ENCODE results near the gene CACNB4. TPM values are rescaled to one million over a fixed set of nuclear protein-coding genes. Genes with fewer than 3 reads are reported as not detected.

Gene CACNB4
- polyA plus RNA-seq, 1 donor from 2014 or later, result 29.0 TPM

GRCh38 chr2:152037743-152038435 is 61.0 kb downstream of the CACNB4 start:
- no peaks in the 10 kb centered on the region for H3K27me3 ChIP-seq (ENCODE audit: insufficient read depth, low read depth, low read length)
- no peak overlapping the region for H3K9ac ChIP-seq (ENCODE audit: low read length)
- no peaks in the 10 kb centered on the region for H3K79me2 ChIP-seq (replicated peaks; ENCODE audit: insufficient read depth, low read length)
- H3K9me2 ChIP-seq (ENCODE audit: insufficient read depth, low read length), result no peaks in the 10 kb centered on the region
- no peak overlapping the region for H2AFZ ChIP-seq (ENCODE audit: low read depth, low read length)
- no peak for TF ChIP-seq MXI1 (conservative IDR thresholded peaks at IDR 0.05; ENCODE audit: poor library complexity, severe bottlenecking)
- TF ChIP-seq POLR2AphosphoS5 (IDR thresholded peaks at IDR 0.05), result no peak
- no peak for TF ChIP-seq CTCF (IDR thresholded peaks at IDR 0.05; ENCODE audit: poor library complexity, severe bottlenecking)
- no peak for TF ChIP-seq RAD21 (conservative IDR thresholded peaks at IDR 0.05)
- no peak for TF ChIP-seq REST (IDR thresholded peaks at IDR 0.05; ENCODE audit: borderline replicate concordance)
- TF ChIP-seq SMC3 (conservative IDR thresholded peaks at IDR 0.05; ENCODE audit: poor library complexity), result no peak
- no peak for TF ChIP-seq EZH2 (IDR thresholded peaks at IDR 0.05; ENCODE audit: borderline replicate concordance, insufficient read depth, low read length, poor library complexity, severe bottlenecking)
- no peak for TF ChIP-seq EP300 (conservative IDR thresholded peaks at IDR 0.05; ENCODE audit: poor library complexity, severe bottlenecking)
- TF ChIP-seq TAF1 (IDR thresholded peaks at IDR 0.05; ENCODE audit: low read depth), result no peak
- H3K36me3 ChIP-seq (ENCODE audit: insufficient read depth, low read length), result no peaks in the 10 kb centered on the region
- no peaks in the 10 kb centered on the region for H3K9me3 ChIP-seq (ENCODE audit: low read length)
- H3F3A ChIP-seq (ENCODE audit: insufficient read depth, low read length, poor library complexity, severe bottlenecking), result no peaks in the 10 kb centered on the region
- no peak overlapping the region for H3K4me3 ChIP-seq (ENCODE audit: low read length)
- no peaks in the 10 kb centered on the region for H4K20me1 ChIP-seq (ENCODE audit: insufficient read depth)
- H3K27ac ChIP-seq (ENCODE audit: low read length), result no peak overlapping the region
- H3K4me2 ChIP-seq (ENCODE audit: low read length), result no peak overlapping the region

GRCh38 chr2:152036611-152037469 is 62.0 kb downstream of the CACNB4 start:
- H3K9me3 ChIP-seq (ENCODE audit: low read length), result no peaks in the 10 kb centered on the region
- H3K27ac ChIP-seq (ENCODE audit: low read length), result no peak overlapping the region
- H3K9ac ChIP-seq (ENCODE audit: low read length), result no peak overlapping the region
- no peak overlapping the region for H2AFZ ChIP-seq (ENCODE audit: low read depth, low read length)
- TF ChIP-seq REST (IDR thresholded peaks at IDR 0.05; ENCODE audit: borderline replicate concordance) (no peak), TAF1 (IDR thresholded peaks at IDR 0.05; ENCODE audit: low read depth) (no peak), EZH2 (IDR thresholded peaks at IDR 0.05; ENCODE audit: borderline replicate concordance, insufficient read depth, low read length, poor library complexity, severe bottlenecking) (no peak), EP300 (conservative IDR thresholded peaks at IDR 0.05; ENCODE audit: poor library complexity, severe bottlenecking) (no peak), RAD21 (conservative IDR thresholded peaks at IDR 0.05) (peak; percentile 92), CTCF (IDR thresholded peaks at IDR 0.05; ENCODE audit: poor library complexity, severe bottlenecking) (peak; percentile 91), SMC3 (conservative IDR thresholded peaks at IDR 0.05; ENCODE audit: poor library complexity) (peak; percentile 91), MXI1 (conservative IDR thresholded peaks at IDR 0.05; ENCODE audit: poor library complexity, severe bottlenecking) (no peak), POLR2AphosphoS5 (IDR thresholded peaks at IDR 0.05) (no peak)
- no peaks in the 10 kb centered on the region for H3K9me2 ChIP-seq (ENCODE audit: insufficient read depth, low read length)
- H3K4me2 ChIP-seq (ENCODE audit: low read length), result no peak overlapping the region
- H3K79me2 ChIP-seq (replicated peaks; ENCODE audit: insufficient read depth, low read length), result no peaks in the 10 kb centered on the region
- no peak overlapping the region for H3K4me3 ChIP-seq (ENCODE audit: low read length)
- H3K36me3 ChIP-seq (ENCODE audit: insufficient read depth, low read length), result no peaks in the 10 kb centered on the region
- H3K27me3 ChIP-seq (ENCODE audit: insufficient read depth, low read depth, low read length), result no peaks in the 10 kb centered on the region
- no peaks in the 10 kb centered on the region for H3F3A ChIP-seq (ENCODE audit: insufficient read depth, low read length, poor library complexity, severe bottlenecking)
- no peaks in the 10 kb centered on the region for H4K20me1 ChIP-seq (ENCODE audit: insufficient read depth)
